NCI-H1105 treated with DMSO at 0.1 percent for 48 hours (cell line): ENCODE results near the gene PCGF1.

ENCODE experiments used
- DNase-seq: peaks from one replicate; lab custom pipeline; 2025; lab: John Stamatoyannopoulos, UW

The PCGF1 gene

GRCh38 chr2:74536166-74536950 is 28.9 kb upstream of the PCGF1 start:
- no peak for DNase-seq

DNA sequence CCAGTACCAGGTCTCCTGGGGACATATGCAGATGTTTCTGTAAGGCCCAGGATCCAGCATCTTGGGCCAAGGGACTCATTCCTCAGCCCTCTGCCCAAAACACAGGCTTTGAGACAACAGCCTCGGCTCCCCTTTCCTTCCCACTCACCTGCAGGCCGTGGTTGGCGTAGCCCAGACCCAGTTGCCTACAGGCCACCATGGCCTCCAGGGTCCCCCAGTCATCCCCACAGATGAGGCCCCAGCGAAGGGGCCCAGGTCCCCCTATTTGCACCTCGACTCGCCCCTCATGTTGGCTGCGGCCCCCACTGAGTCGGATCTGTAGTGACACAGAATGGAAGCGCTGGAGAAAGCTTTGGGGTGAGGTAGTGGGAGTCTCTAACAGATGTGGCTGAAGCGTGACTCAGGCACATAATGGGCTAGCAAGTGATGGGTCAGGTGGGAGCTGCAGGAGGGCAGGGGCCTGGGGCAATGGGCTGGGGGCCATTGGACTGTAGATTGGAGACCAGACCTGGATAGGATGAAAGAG is 28.0 kb upstream of the PCGF1 start:
- no peak for DNase-seq

DNA sequence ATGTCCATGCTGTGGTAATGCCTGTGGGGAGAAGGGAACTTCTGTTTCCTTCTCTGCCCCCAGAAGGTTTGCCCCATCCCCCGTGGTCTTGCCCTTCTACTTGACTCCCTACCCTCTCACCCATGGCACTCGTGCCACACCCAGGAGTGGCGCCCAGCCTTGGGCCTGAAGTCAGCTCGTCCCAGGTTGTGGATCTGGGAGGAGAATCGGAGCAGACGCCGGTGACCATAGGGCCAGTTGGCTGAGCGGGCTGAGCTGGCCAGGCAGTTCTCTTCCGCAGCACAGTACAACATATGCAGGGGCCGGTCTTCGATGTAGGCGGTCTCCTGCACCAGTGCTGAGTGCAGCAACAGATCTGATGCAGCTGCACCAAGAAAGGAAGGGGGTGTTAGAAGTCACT is 26.9 kb upstream of the PCGF1 start:
- no peak for DNase-seq

DNA sequence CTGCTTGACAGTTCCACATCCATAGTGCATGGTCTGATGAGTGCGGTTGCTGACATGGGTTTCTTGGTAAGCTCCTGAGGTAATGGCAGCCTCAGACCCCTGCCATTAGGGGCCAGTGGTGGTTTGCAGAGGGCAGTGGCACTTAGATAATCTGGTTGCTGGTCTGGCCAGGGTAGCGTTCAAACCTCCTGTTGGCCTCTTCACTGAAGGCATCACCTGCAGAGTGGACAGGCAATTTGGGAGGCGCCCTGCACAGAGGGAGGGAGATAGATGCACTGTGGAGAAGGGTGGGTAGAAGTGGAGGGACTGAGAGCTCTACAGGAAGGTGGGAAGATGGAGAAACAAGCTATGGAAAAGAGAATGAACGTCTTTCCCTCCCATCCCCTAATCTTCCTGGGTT is 26.0 kb upstream of the PCGF1 start:
- no peak for DNase-seq

DNA sequence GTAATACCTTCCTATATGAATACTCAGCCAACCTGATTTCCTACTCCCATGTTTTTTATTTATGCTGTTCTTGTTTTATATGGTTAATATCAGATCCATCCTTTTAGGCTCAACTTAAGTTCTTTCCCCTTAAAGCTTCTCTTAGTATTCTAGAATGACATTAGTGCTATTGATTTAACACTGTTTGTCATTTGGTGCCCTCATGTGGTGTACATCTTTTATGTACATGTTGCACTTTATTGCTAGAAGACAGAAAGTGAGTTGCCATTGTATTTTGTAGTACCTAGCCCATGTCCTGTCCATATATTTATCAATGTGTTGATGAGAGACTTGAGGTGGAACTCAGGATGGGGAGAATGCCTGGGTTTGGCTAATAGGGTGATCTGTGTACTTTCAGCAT is 24.7 kb upstream of the PCGF1 start:
- DNase-seq = no peak

DNA sequence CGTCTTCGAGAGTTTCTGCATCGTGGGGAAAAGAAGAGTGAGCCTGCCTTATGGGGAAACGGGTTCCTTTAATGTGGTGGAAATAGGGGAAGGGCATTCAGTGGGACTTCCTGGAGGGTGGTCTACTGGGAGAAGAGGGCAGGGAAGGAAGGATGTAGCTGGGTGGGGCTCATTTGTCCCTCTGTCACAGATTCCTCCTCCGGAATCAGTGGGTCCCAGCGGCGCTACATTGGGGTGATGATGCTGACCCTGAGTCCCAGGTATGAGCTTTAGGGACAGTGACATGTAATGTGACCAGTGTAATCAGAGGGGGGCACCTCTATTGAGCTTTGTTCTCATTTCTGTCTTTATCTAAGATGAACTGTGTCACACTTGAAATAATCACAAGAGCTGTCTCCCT is 24.2 kb upstream of the PCGF1 start:
- no peak for DNase-seq

DNA sequence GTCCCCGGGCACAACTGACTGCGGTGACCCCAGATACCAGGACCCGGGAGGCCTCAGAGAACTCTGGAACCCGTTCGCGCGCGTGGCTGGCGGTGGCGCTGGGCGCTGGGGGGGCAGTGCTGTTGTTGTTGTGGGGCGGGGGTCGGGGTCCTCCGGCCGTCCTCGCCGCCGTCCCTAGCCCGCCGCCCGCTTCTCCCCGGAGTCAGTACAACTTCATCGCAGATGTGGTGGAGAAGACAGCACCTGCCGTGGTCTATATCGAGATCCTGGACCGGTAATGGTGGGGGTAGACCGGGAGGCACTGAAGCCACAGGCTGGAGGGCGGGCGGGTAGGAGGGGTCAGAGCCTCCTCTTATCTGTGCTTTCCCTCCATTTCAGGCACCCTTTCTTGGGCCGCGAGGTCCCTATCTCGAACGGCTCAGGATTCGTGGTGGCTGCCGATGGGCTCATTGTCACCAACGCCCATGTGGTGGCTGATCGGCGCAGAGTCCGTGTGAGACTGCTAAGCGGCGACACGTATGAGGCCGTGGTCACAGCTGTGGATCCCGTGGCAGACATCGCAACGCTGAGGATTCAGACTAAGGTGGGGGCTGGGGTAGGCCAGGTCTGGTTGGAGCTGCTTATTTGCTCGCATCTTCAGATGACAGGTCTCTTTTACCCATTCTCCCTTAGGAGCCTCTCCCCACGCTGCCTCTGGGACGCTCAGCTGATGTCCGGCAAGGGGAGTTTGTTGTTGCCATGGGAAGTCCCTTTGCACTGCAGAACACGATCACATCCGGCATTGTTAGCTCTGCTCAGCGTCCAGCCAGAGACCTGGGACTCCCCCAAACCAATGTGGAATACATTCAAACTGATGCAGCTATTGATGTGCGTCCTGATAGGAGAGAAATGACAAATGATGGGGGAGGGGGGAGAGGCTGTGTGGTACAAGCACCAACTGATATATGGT is 23.0 kb upstream of the PCGF1 start:
- peak; percentile 10 for DNase-seq

GRCh38 chr2:74529357-74530238 is 22.1 kb upstream of the PCGF1 start, which contains the start of the genes AUP1 and HTRA2:
Gene AUP1 (minus strand): TSS chr2:74529706. CDS start chr2:74529629, 77 bp downstream.
Gene HTRA2 (plus strand): TSS chr2:74529933. CDS start chr2:74530007, 74 bp downstream.
- DNase-seq = peak; percentile 96

DNA sequence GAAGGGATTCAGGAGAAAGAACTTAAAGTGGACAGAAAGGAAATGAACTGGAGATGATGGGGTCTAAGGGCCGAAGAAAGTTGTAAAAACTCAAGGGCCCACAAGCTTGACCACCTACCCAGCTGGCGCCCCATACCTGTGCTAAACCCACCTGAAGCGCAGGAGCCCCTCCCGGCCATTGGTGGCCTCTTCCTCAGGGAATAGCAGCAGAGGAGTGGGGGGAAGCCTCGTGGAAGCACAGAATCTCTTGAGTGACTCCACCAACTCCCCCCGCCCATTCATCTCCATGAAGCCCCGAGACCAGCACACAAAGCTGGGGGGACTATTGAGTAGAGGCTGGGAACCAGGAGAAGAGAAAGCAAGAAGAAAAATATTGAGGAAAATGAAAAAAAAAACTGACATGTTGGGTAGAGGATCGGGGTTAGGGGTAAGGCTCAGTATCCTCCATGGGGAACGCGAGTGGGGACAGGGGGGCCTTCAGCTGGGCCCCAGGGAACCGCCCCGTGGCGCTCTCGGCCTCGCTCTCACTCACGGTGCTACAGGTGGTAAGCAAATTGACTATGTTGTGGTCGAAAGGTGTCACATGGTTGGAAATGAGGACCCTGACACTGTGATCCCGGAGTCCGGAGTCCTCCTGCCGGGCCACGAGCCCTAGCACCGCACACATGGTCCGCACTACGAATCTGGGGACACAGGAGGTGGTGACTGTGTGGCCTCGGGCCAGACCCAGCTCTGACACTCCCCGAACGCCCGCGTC is 21.3 kb upstream of the PCGF1 start:
- no peak for DNase-seq

DNA sequence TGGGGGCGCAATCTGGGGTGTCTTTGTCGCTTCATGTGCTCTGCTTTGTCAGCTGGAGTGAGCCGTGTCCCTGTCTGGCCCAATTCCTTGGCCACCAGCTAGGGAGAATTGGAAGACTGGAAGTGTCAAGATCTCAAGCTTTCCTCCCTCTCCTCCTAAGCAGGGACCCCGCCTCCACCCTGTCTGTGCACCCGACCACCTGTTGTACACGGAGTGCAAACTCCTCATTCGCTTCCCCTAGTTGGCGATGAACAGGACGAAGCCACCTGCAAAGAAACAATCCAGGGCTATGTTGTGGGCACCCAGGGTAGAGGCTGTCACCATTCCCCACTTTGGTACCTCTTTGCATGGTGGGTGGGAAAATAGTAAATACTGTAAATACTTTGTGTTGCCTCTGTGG is 20.2 kb upstream of the PCGF1 start:
- DNase-seq = no peak

GRCh38 chr2:74526649-74527230 is 19.2 kb upstream of the PCGF1 start:
- DNase-seq = no peak

- DNase-seq = peak; percentile 9
These were observed 18.5 kb upstream of the PCGF1 start, which contains the start of gene DQX1 for GRCh38 chr2:74525717-74526648. Gene DQX1 (minus strand): TSS chr2:74526231. CDS start chr2:74525729, 502 bp downstream.

- DNase-seq = no peak
These were observed 17.6 kb upstream of the PCGF1 start for GRCh38 chr2:74524955-74525716.

GRCh38 chr2:74524005-74524404 is 16.5 kb upstream of the PCGF1 start:
- DNase-seq = no peak

- DNase-seq = no peak
These were observed 15.0 kb upstream of the PCGF1 start for GRCh38 chr2:74522516-74522915.

DNA sequence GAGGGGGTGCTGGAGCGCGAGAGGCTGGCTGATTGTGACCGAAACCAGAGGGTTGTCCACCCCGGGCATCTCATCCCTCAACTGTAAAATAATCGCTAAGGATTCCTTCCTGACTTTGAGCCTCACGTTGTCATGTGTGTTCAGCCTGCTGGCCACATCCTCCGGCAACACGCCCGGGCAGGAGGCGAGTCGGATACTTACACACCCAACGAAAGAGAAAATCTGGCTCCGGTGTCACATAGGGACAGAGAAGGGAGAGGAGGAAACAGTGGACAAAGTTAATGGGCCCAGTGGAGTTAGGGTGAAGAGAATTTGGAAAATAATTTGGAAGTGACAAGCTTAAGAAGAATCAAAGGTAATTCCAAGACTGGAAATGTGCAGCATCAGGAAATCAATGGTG is 9.2 kb upstream of the PCGF1 start:
- no peak for DNase-seq

GRCh38 chr2:74515981-74516633 is 8.6 kb upstream of the PCGF1 start:
- DNase-seq = no peak
